Activated CD4-positive, CD25-positive, alpha-beta regulatory T cell treated with anti-CD3 and anti-CD28 coated beads, Interleukin-2, amount 50 U/mL, for 16 hours (primary cell): ENCODE measurements around the gene BDH2.

Experiments
- DNase-seq: peaks from one replicate; pipeline ENCODE4 v3.0.0-alpha.2; 2020; ENCODE audit warnings: low read depth, low spot score

Gene BDH2

GRCh38 chr4:103085555-103086196 is 14.0 kb downstream of the BDH2 start:
- DNase-seq: no peak

DNA sequence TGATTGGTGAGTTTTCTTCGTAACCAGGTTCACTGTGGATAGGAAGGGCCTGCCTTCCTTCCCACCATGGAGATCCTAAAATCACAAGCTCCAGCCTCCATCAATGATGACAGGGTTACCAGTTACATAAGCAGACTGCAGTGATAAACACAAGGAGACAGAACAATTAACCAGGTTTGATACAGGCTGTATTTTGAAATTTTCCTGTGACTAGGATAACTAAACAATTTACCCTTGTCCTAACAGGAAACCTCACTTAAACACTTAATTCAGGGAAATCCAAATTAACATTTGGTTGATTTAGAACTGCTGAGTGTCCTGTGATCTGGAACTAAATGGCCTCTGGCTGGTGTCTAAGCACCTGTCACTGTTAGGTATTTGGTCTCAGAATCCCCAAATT is 20.0 kb downstream of the BDH2 start:
- no peak for DNase-seq

GRCh38 chr4:103076747-103077347 is 22.8 kb downstream of the BDH2 start, which contains the start of gene SLC9B2:
TSS of gene SLC9B2 (minus strand) at chr4:103076761. CDS start at chr4:103067550, 9,211 bp downstream.
- DNase-seq: peak; percentile 31

GRCh38 chr4:103075894-103076746 is 23.5 kb downstream of the BDH2 start:
- DNase-seq: peak; percentile 20

DNA sequence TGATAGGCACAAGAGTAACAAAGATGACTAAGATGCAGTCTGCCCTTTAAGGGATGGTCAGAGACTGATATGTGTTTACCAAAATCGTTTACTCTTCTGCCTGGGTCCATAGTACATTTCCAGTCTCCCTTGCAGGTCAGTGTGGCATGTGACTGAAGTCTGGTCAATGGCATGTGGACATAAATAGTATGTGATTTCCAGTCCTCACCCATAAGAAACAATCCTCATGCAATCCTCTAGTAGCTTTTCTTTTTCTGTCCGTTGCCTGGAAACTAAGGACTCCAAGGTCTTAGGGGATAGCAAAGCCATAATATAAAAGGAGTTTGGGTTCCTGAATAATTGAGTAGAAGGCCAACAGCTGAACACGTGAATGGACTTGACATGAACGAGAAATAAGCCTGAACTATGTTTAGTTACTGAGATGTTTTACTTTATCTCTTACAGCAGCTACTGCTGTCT is 24.2 kb downstream of the BDH2 start:
- DNase-seq: no peak

- DNase-seq: no peak
Observed at GRCh38 chr4:103074744-103075434, 24.7 kb downstream of the BDH2 start.

- no peak for DNase-seq
Observed at GRCh38 chr4:103073792-103074438, 25.7 kb downstream of the BDH2 start.

- DNase-seq: no peak
Observed at GRCh38 chr4:103067841-103068547, 31.6 kb downstream of the BDH2 start.

DNA sequence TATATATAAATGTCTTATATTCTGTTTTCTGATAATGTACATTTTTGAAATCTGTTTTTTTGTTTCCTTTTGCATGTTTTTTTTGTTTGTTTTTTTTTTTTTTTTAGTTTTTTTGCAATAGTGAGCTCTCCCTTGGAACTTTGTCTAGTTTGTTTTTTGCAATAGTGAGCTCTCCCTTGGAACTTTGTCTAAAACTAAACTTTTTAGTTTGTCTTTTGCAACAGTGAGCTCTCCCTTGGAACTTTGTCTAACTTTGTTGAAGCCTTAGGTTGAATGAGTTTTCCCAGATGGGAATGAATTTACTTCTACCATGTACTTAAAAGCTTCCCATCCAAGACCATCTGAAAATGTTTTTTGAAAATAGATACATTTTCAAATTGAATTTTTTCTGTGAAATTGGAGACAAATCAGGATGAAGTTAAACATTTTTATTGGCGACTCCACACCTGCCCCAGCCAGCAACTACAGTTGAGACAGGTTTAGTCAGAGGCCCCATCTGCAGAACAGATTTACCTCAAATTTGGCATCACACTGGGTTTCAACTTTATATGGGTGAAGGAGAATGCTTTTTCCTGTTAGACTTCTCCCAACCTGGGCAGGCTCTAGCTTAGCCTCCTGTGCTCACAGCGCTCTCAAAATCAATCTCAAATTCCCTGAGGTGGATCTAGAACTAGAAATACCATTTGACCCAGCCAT is 39.0 kb downstream of the BDH2 start:
- no peak for DNase-seq

DNA sequence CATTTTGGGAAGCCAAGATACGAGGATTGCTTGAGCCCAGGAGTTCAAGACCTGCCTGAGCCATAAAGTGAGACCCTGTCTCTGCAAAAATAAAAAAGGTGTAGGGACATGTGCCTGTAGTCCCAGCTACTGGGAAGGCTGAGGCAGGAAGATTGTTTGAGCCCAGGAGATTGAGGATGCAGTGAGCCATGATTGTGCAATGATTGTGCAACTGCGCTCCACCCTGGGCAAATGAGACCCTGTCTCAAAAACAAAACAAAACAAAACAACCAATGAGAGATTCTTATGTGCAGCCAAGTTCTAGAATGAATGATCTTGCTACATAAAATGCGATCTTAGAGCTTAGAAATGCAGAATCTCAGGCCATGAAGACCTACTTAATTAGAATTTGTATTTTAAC is 45.6 kb downstream of the BDH2 start:
- DNase-seq: no peak

DNA sequence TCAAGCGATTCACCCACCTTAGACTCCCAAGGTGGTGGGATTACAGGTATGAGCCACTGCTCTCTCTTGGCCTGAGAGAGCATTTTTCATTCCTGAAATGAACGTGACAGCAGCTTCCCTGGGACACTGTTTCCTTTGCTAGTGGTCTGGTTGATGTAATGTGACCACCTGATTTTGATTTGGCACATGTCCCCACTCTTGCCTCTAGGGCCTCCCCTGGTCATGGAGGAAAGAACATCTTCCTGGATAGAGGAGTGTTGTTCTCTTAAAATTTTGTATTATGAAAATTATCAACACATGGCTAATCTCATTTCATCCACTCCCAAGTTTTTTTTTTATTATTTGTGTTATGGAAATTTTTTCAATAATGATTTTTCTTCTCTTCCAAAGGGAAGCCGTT is 46.9 kb downstream of the BDH2 start:
- DNase-seq: no peak

DNA sequence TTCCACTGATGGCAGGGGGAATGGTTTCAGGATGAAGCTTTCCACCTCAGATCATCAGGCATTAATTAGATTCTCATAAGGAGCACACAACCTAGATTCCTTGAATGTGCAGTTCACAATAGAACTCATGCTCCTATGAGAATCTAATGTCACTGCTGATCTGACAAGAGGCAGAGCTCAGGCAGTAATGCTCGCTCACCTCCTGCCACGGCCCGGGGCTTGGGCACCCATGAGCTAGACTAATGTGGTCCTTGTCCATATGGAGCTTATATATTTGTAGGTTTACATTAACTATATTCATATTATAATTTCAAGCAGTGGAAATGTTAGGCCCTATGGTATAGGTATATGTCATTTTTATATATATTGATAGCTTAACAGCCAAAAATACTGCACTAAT is 47.5 kb downstream of the BDH2 start:
- DNase-seq: no peak

DNA sequence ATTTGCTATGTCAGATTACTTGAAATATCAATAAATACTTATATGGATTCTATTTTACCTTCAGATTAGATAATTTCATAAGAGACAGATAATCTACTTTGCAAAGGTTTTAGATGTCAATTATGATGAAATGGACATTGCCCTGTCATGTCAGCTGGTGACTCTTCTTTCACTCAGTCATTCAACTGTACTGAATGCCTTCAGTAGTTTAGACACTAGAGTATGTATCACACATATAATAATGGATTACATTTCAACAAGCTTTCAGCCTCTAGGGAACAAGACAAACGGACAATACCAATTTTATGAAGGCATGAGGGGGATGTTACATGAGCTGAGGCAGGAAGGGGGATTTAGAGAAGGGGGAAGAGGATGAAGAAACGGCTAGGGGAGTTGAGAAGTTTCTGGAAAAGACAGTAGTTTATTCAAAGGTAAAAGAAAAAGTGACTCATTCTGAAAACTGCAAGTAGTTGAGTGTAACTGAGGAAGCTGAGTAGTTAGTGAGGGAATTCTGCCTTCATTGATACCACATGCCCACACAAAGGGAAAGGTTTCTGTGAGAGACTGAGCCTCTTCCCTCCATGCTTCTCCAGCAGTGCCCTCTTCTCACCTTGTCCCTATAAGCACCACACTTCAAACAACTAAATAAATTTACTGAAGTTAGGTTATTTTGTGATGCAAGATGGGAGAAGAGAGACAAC is 48.7 kb downstream of the BDH2 start:
- DNase-seq: no peak

DNA sequence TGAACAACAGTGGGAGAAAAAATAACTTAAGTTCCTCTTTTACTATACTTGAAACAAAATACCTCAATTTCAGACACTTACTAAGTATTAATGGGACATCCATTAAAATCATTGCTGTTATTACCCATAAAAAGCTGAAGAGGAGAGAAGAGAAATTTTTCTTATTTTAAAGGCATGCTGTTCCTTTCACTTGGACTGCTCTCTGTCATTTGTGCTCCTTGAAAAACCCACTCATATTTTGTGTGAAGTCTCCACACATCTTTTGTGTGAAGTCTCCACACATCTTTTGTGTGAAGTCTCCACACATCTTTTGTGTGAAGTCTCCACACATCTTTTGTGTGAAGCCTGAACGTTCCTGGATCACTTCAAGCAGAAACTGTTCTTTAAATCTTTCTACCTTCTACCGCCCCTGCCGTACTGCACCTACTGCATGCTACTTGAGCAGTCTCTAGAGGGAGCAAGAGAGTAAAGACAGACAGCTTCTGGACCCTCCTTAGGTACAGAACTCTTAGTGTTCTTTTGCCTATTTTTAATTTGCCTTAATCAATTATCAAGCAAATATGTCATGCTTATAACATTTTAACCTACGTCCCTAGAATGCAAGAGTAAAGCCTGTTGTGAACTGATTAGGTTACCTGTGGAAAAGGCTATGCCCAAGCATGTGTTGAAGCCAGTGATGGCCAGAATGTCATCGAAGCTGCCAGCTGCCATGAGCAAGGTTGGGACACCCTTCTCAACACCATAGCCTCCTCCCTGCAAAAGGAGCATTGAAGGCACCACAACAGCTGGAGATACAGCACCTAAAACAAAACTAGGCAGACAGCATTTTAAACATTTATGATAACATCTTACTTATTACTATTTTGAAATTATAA is 53.0 kb downstream of the BDH2 start:
- no peak for DNase-seq

- DNase-seq: no peak
Observed at GRCh38 chr4:103044183-103044582, 55.5 kb downstream of the BDH2 start.

DNA sequence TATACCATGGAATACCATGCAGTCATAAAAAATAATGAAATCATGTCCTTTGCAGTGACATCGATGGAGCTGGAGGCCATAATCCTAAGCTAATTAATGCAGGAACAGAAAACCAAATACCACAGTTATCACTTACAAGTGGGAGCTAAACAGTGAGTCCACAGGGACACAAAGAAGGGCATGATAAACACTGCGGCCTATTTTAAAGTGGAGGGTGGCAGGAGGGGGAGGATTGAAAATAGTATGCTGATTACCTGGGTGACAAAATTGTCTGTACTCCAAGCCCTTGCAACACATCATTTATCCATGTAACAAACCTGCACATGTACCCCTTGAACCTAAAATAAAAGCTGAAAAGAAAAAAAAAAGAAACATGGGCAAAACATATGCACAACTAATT is 63.5 kb downstream of the BDH2 start:
- DNase-seq: no peak

DNA sequence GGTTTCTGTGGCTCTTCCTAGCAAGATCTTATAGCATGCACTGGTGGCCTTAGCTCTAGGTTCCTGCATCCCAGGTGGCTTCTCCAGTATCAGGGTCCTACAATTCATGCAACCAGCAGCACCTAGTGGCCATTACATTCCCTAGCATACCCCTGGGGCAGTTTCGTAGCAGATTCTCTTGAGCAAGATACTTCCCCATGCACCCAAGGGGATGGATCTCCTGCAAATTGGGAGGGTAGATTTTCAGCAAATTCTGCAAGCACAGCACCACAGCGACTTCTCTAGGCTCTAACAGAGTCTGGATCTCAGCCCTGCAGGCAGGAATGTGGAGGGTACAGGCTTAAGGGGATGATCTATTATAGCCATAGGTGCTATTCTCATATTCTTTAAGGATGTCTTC is 67.1 kb downstream of the BDH2 start:
- no peak for DNase-seq

DNA sequence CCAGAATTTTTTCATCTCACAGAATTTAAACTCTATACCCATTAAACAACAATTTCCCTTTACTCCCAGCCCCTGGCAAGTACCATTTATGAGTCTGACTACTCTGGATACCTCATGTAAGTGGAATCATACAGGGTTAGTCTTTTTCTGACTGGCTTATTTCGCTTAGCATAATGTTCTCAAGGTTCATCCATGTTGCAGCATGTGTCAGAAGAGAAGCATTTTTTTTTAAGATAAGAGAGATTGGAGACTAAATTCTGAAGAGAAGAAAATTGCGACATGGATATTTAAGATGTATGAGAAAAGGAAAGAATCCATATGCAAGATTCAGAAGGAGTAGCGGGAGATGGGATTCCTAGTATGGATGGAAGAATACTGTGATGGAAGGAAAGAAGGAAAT is 68.8 kb downstream of the BDH2 start:
- DNase-seq: no peak

DNA sequence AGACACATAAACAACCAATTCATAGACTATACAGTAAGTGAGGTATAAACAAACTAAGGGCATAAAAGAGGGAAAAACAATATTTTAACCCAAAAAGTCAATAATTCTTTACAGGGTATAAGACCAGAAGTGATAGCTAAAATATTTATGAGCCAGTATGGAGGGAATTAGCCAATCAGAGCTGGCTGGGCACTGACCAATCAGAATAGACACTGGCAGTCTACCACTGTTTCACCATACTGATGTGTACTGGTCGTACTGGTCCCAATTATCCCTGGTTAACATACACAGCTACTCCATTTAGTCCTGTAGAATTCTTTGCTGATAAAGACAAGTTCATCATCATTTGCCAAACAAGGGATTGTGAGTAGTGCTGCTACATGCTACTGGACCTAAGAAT is 70.3 kb downstream of the BDH2 start:
- DNase-seq: no peak
